ENCODE data around the gene BCL2L11. TPM values are rescaled to one million over a fixed set of nuclear protein-coding genes. Genes with fewer than 3 reads are reported as not detected.
A peak's percentile ranks its signal among the peaks of the same experiment; 100 is the strongest.

BCL2L11 gene
- total and polyA plus RNA-seq, 8 donors: 2.7 to 14.9 (median 8.8) TPM

DNA sequence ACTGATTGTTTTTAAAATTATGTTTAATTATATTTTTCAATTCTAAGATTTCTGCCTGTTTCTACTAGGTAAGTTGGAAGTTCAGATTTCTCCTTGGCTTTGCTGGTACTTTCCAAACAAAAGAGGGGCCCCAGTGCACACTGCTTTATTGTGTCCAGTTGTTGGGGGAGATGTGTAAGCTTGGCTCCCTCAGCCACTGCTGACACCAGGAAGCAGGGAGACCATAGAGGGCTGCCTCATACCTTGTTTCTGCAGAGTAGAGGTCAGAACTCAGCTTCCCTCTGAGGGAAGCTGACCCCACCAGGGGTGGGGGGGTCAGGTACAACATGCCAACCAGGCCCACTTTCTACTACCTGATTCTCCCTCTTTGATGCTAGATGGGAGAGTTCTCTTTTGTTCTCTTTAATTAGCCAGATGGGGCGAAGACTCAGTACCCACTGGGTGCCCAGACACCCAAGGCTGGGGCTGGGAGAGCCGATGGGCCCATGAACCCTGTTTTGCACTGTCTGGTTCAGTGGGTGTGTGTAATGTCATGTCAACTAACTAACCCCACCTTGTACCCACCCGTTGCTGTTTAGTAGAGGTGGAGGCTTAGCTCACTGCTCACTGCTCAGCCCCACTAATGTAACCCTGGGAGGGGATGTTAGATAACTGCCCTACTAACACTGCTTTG lies 14.7 kb downstream of the BCL2L11 start:
- no peak overlapping the region for H3K4me3 ChIP-seq
- peaks cover 0 to 10% (median 8%) of the 10 kb centered on the region in 3 donors for H3K4me1 ChIP-seq
- FAIRE-seq: no peak
- intact Hi-C loops (cut with DNase I): no loop called here
- ATAC-seq: no peak
- no peaks in the 10 kb centered on the region for H3K9me3 ChIP-seq
- whole genome bisulfite sequencing, 2 donors: 85 to 90% methylated on average over 3 of the region's 3 CpGs
- TF ChIP-seq CTCF (IDR thresholded peaks at IDR 0.05): no peak
- no peak for DNase-seq
- H3K36me3 ChIP-seq: no peaks in the 10 kb centered on the region
- no peaks in the 10 kb centered on the region for H3K27me3 ChIP-seq
- no peak overlapping the region for H3K27ac ChIP-seq

DNA sequence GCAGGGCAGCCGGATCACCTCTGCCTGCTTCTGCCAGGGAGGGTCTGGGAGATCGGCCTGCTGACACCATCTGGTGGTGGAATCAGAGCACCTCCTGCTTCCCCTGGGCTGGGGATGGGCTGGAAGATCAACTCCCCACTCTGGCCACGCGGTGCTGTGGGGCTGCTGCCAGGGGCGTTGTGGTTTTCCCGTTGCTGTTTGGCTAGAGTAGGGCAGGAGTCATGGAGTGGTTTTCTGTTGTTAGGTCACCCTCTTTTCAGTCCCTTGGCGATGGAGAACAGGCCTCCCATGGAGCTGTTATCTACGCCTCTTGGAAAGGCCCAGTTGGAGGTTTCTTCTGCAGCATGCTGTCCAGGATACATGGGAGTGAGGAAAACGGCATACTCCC lies 15.2 kb downstream of the BCL2L11 start:
- no peak for FAIRE-seq

GRCh38 chr2:111138839-111139238 lies 18.1 kb downstream of the BCL2L11 start:
- Histone ChIP-seq H3K4me3 (no peak overlapping the region), H3K9me3 (no peaks in the 10 kb centered on the region), H3K4me1 (peaks cover 0 to 10% (median 8%) of the 10 kb centered on the region in 3 donors), H3K27me3 (no peaks in the 10 kb centered on the region), H3K27ac (no peak overlapping the region), H3K36me3 (peaks cover 0 to 4% (median 0%) of the 10 kb centered on the region in 3 donors)
- ATAC-seq (no peak), FAIRE-seq (no peak), DNase-seq (no peak)
- intact Hi-C loops (cut with DNase I): no loop called here
- 86 to 88% methylated on average over 5 of the region's 5 CpGs for WGBS, 2 donors
- no peak for TF ChIP-seq CTCF (IDR thresholded peaks at IDR 0.05)

More for the DNA sequence above, 15.2 kb downstream of the BCL2L11 start:
- DNase-seq (peak in 1 of 6 donors; percentile 46), ATAC-seq (peak; percentile 12 to 65 (median 48))
- TF ChIP-seq CTCF (IDR thresholded peaks at IDR 0.05): no peak
- intact Hi-C loops (cut with DNase I): no loop called here
- H3K27me3 ChIP-seq: no peaks in the 10 kb centered on the region
- H3K27ac ChIP-seq: no peak overlapping the region
- peaks cover 0 to 10% (median 8%) of the 10 kb centered on the region in 3 donors for H3K4me1 ChIP-seq
- no peaks in the 10 kb centered on the region for H3K36me3 ChIP-seq
- 64 to 69% methylated on average over 9 of the region's 9 CpGs for WGBS, 2 donors
- H3K9me3 ChIP-seq: no peaks in the 10 kb centered on the region
- no peak overlapping the region for H3K4me3 ChIP-seq

DNA sequence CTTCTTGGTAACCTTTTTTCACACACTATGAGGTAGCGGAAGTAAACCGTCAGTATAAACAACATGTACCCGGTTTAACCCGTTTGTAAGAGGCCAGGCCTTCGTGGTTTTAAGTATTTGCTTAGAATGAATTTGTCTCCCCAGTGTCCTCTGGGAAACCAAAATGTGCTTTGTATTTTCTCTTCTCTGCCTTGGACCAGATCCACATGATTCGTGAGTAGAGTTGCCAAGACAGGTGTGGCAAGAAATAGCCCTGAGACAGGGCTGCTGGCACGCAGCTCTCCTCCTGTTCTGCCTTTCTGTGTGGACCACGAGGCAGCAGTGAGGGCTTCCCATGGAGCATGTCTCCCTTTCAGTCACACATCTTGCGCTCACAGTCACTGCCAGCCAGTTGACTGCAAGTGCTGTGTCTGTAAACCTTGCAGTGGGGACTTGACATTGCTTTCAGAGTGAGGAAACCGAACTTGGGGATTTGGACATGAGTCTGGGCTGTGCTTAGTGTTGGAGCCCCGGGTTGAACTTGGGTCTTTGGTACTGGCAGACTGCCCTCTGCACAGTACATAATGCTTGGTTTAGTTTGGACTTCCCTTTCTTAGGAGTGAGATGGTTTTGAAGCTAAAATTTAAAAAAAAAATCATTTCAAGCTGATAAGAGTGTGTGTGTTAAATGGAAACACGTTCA lies 19.1 kb downstream of the BCL2L11 start:
- H3K36me3 ChIP-seq: peaks cover 0 to 4% (median 0%) of the 10 kb centered on the region in 3 donors
- H3K4me3 ChIP-seq: no peak overlapping the region
- WGBS, 2 donors: 21% methylated on average over 12 of the region's 12 CpGs
- TF ChIP-seq CTCF (IDR thresholded peaks at IDR 0.05): no peak
- H3K27me3 ChIP-seq: no peaks in the 10 kb centered on the region
- H3K9me3 ChIP-seq: no peaks in the 10 kb centered on the region
- FAIRE-seq (no peak), ATAC-seq (peak; percentile 74 to 90 (median 86)), DNase-seq (peak in 3 of 6 donors; percentile 42 to 57 (median 52))
- intact Hi-C loops (cut with DNase I): no loop called here
- H3K27ac ChIP-seq: peak overlapping the region in 2 of 4 donors; percentile 1 to 41
- peaks cover 0 to 10% (median 8%) of the 10 kb centered on the region in 3 donors for H3K4me1 ChIP-seq

DNA sequence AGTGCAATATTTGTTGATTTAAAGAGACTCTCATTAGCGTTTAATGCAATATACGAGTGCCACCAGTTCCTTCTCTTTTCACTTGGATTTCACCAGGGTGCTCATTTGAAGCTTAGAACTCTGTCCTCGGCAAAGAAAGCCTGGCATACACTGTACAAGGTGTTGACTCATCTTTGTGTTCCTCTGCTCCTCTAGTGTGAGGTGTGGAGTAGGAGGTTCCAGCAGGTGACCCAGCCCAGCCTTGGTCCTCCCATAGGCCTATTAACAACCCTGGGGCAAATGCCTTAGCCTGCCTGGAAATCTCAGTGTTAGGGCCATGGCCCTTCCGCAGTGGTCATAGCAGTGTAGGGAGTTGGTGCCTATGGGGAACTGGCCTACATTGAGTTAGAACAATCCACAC lies 20.1 kb downstream of the BCL2L11 start:
- FAIRE-seq (no peak), DNase-seq (no peak), ATAC-seq (no peak)
- Histone ChIP-seq H3K27ac (no peak overlapping the region), H3K4me3 (no peak overlapping the region), H3K27me3 (no peaks in the 10 kb centered on the region), H3K4me1 (peaks cover 0 to 10% (median 8%) of the 10 kb centered on the region in 3 donors), H3K9me3 (no peaks in the 10 kb centered on the region), H3K36me3 (peaks cover 0 to 4% (median 0%) of the 10 kb centered on the region in 3 donors)
- intact Hi-C loops (cut with DNase I): no loop called here
- WGBS, 2 donors: 96 to 97% methylated on average over 4 of the region's 4 CpGs
- no peak for TF ChIP-seq CTCF (IDR thresholded peaks at IDR 0.05)

Data from pancreas (tissue), 10 donors.